ENCODE data around the gene ADCY4. TPM values are rescaled to one million over a fixed set of nuclear protein-coding genes. Genes with fewer than 3 reads are reported as not detected.
A peak's percentile ranks its signal among the peaks of the same experiment; 100 is the strongest.

The ADCY4 gene
- total RNA-seq, 1 donor from 2014 or later = 74.6 TPM

- Mint-ChIP-seq H3K4me1 (ENCODE audit: unreplicated experiment) (peaks cover 20% of the 10 kb centered on the region), H3K4me3 (ENCODE audit: unreplicated experiment) (no peak overlapping the region), H3K9me3 (ENCODE audit: unreplicated experiment) (no peaks in the 10 kb centered on the region), H3K36me3 (ENCODE audit: low read depth, unreplicated experiment) (no peaks in the 10 kb centered on the region), H3K27ac (ENCODE audit: unreplicated experiment) (no peak overlapping the region), H3K27me3 (ENCODE audit: unreplicated experiment) (peaks cover 28% of the 10 kb centered on the region)
- TF ChIP-seq CTCF (IDR thresholded peaks at IDR 0.05; ENCODE audit: unreplicated experiment) = no peak
- DNase-seq (ENCODE audit: low spot score) = no peak
These were observed 5.7 kb upstream of the ADCY4 start for GRCh38 chr14:24340606-24341005.

DNA sequence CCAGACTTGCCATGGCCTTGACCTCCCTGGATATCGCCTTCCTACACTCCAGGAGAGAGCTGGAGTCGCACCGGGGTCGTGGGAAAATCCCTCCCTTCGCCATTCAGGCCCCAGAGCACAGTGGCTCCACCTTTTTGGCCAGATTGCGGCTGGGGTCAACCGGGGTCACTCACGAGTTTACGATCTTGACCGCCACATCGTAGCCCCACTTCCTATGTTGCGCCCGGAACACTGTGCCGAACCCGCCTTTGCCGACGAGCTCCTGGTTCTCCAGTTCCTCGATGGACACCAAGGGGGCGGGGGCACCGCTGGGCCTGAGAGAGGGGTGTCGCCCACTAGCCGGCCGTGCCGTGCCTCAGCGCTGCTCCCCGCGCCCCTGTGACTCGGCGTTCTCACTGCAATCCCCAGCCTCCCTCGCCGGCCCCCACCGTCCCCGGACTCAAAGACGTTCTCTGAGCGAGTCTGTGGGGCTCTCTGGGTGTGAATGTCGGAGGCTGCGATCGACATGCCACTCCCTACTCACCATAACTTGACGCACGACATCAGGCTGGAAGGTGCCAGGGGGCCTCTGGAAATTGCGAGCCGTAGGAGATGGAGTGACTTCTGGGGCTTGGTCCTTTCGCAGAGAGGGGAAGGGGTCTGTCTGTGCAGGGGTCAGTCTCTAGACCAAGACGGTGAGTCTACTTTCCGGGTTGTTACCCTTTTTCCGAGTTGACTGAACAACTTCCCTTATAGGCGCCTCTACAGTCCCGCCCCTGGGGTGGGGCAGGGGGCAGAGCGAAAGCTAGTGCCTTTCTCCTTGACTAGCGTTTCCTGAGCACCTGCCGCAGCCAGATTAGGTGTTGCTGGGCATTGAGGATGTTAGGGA is 4.6 kb upstream of the ADCY4 start, which contains the start of gene RIPK3:
RIPK3 (minus strand) TSS at position 708 of the 868 bp plus-strand sequence; CDS start at position 543, 165 bp downstream.
- Mint-ChIP-seq H3K27me3 (ENCODE audit: unreplicated experiment) (peaks cover 35% of the 10 kb centered on the region), H3K4me1 (ENCODE audit: unreplicated experiment) (peaks cover 27% of the 10 kb centered on the region), H3K9me3 (ENCODE audit: unreplicated experiment) (no peaks in the 10 kb centered on the region), H3K27ac (ENCODE audit: unreplicated experiment) (no peak within 1 kb of the TSS), H3K36me3 (ENCODE audit: low read depth, unreplicated experiment) (no peaks in the 10 kb centered on the region), H3K4me3 (ENCODE audit: unreplicated experiment) (peak within 1 kb of the TSS; percentile 56)
- no peak for TF ChIP-seq CTCF (IDR thresholded peaks at IDR 0.05; ENCODE audit: unreplicated experiment)
- DNase-seq (ENCODE audit: low spot score) = no peak

- Mint-ChIP-seq H3K9me3 (ENCODE audit: unreplicated experiment) (no peaks in the 10 kb centered on the region), H3K4me3 (ENCODE audit: unreplicated experiment) (no peak overlapping the region), H3K27me3 (ENCODE audit: unreplicated experiment) (peaks cover 35% of the 10 kb centered on the region), H3K4me1 (ENCODE audit: unreplicated experiment) (peaks cover 27% of the 10 kb centered on the region), H3K27ac (ENCODE audit: unreplicated experiment) (no peak overlapping the region), H3K36me3 (ENCODE audit: low read depth, unreplicated experiment) (peaks cover 3% of the 10 kb centered on the region)
- DNase-seq (ENCODE audit: low spot score) = no peak
- no peak for TF ChIP-seq CTCF (IDR thresholded peaks at IDR 0.05; ENCODE audit: unreplicated experiment)
These were observed 4.0 kb upstream of the ADCY4 start for GRCh38 chr14:24338843-24339242.

GRCh38 chr14:24337824-24338175 is 2.9 kb upstream of the ADCY4 start:
- no peak overlapping the region for H3K27ac Mint-ChIP-seq (ENCODE audit: unreplicated experiment)
- H3K27me3 Mint-ChIP-seq (ENCODE audit: unreplicated experiment) = peaks cover 37% of the 10 kb centered on the region
- DNase-seq (ENCODE audit: low spot score) = no peak
- no peak overlapping the region for H3K4me3 Mint-ChIP-seq (ENCODE audit: unreplicated experiment)
- no peaks in the 10 kb centered on the region for H3K9me3 Mint-ChIP-seq (ENCODE audit: unreplicated experiment)
- H3K4me1 Mint-ChIP-seq (ENCODE audit: unreplicated experiment) = peaks cover 27% of the 10 kb centered on the region
- H3K36me3 Mint-ChIP-seq (ENCODE audit: low read depth, unreplicated experiment) = peaks cover 3% of the 10 kb centered on the region
- no peak for TF ChIP-seq CTCF (IDR thresholded peaks at IDR 0.05; ENCODE audit: unreplicated experiment)

GRCh38 chr14:24337144-24337823 is 2.4 kb upstream of the ADCY4 start:
- H3K27me3 Mint-ChIP-seq (ENCODE audit: unreplicated experiment) = peaks cover 37% of the 10 kb centered on the region
- no peaks in the 10 kb centered on the region for H3K9me3 Mint-ChIP-seq (ENCODE audit: unreplicated experiment)
- H3K4me1 Mint-ChIP-seq (ENCODE audit: unreplicated experiment) = peaks cover 29% of the 10 kb centered on the region
- TF ChIP-seq CTCF (IDR thresholded peaks at IDR 0.05; ENCODE audit: unreplicated experiment) = no peak
- no peak overlapping the region for H3K27ac Mint-ChIP-seq (ENCODE audit: unreplicated experiment)
- DNase-seq (ENCODE audit: low spot score) = no peak
- no peak overlapping the region for H3K4me3 Mint-ChIP-seq (ENCODE audit: unreplicated experiment)
- peaks cover 4% of the 10 kb centered on the region for H3K36me3 Mint-ChIP-seq (ENCODE audit: low read depth, unreplicated experiment)

All from endothelial cell (in vitro differentiated cells).